ENCODE results near the gene SAP30L. TPM values are rescaled to one million over a fixed set of nuclear protein-coding genes. Genes with fewer than 3 reads are reported as not detected.

The SAP30L gene
- polyA plus RNA-seq, 1 donor (not counting 4 experiments of a cell fraction or from before 2014, with no cell fraction given) = 42.1 TPM

DNA sequence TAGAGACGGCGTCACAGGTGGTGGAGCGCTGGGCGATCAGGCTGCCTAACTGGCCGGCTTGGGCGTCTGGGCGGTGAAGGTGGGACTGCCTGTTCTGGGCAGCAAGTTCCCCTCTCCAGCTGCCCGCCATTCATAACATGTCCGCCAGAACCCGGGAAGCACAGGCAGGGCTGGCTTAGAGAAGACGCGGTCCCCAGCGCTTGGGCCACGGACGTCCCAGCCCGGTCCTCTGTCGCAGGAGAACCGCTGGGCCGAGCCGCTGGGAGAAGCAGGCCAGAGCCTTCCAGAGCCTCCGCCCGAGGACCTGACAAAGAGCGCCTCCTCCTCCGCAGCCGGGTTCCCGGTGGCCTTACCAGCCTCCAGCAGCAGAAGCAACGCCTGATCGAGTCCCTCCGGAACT lies 47.5 kb downstream of the SAP30L start:
- DNase-seq (ENCODE audit: low read depth, low spot score) (no peak), FAIRE-seq (no peak)
- Histone ChIP-seq H3K36me3 (ENCODE audit: control insufficient read depth in 2 of 2, extremely low read depth in 1 of 2, insufficient read depth in 2 of 2, low read length in 2 of 2) (no peaks in the 10 kb centered on the region), H2AFZ (ENCODE audit: control insufficient read depth, low read length) (no peak overlapping the region), H3K9ac (ENCODE audit: control insufficient read depth, extremely low read depth, insufficient read depth, low read length) (no peak overlapping the region), H3K27me3 (ENCODE audit: control insufficient read depth, extremely low read depth, insufficient read depth, low read length) (peaks cover 24% of the 10 kb centered on the region), H3K9me1 (ENCODE audit: control insufficient read depth, extremely low read depth, insufficient read depth, low read length) (no peaks in the 10 kb centered on the region), H4K20me1 (ENCODE audit: control insufficient read depth, extremely low read depth, insufficient read depth, low read length) (no peaks in the 10 kb centered on the region), H3K9me3 (ENCODE audit: control insufficient read depth, low read depth, low read length) (no peaks in the 10 kb centered on the region), H3K4me2 (ENCODE audit: control insufficient read depth, extremely low read depth, insufficient read depth, low read depth, low read length) (no peak overlapping the region), H3K79me2 (ENCODE audit: control insufficient read depth, insufficient read depth, low read length) (no peaks in the 10 kb centered on the region), H3K27ac (ENCODE audit: control insufficient read depth, insufficient read depth, low read length) (no peak overlapping the region), H3K4me1 (ENCODE audit: control insufficient read depth, extremely low read depth, insufficient read depth, low read length) (no peaks in the 10 kb centered on the region), H3K4me3 (ENCODE audit: control insufficient read depth in 2 of 3, extremely low read depth in 1 of 3, insufficient read depth in 2 of 3, low read depth in 1 of 3, low read length in 3 of 3) (no peak overlapping the region)
- TF ChIP-seq, protein P1, sequence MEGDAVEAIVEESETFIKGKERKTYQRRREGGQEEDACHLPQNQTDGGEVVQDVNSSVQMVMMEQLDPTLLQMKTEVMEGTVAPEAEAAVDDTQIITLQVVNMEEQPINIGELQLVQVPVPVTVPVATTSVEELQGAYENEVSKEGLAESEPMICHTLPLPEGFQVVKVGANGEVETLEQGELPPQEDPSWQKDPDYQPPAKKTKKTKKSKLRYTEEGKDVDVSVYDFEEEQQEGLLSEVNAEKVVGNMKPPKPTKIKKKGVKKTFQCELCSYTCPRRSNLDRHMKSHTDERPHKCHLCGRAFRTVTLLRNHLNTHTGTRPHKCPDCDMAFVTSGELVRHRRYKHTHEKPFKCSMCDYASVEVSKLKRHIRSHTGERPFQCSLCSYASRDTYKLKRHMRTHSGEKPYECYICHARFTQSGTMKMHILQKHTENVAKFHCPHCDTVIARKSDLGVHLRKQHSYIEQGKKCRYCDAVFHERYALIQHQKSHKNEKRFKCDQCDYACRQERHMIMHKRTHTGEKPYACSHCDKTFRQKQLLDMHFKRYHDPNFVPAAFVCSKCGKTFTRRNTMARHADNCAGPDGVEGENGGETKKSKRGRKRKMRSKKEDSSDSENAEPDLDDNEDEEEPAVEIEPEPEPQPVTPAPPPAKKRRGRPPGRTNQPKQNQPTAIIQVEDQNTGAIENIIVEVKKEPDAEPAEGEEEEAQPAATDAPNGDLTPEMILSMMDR (optimal IDR thresholded peaks at IDR 0.05 in 1 of 3, IDR thresholded peaks at IDR 0.05 in 1 of 3, conservative IDR thresholded peaks at IDR 0.05 in 1 of 3; ENCODE audit: extremely low read depth in 1 of 3, insufficient read depth in 2 of 3, low read length in 3 of 3) = no peak
- no peak for TF ChIP-seq EZH2 (IDR thresholded peaks at IDR 0.05; ENCODE audit: low read length)
- dilution Hi-C loops (cut with MboI; ENCODE audit: extremely low pct_ligation_motif_present, low sequenced_read_pairs) = no loop called here

DNA sequence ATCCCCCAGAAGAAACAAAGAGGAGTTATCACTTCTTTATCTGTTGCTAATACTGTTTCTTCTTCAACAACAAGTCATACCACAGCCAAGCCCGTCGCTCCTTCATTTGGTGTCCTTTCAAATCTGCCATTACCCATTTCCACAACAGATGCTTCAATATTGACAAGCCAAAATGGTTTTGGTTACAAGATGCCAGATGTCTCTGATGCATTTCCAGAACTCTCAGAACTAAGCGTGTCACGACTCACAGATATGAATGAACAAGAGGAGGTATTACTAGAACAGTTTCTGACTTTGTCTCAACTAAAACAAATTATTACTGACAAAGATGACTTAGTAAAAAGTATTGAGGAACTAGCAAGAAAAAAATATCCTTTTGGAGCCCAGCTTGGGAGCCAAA lies 48.2 kb downstream of the SAP30L start:
- DNase-seq (ENCODE audit: low read depth, low spot score) = no peak
- Histone ChIP-seq H3K27ac (ENCODE audit: control insufficient read depth, insufficient read depth, low read length) (no peak overlapping the region), H3K79me2 (ENCODE audit: control insufficient read depth, insufficient read depth, low read length) (no peaks in the 10 kb centered on the region), H4K20me1 (ENCODE audit: control insufficient read depth, extremely low read depth, insufficient read depth, low read length) (no peaks in the 10 kb centered on the region), H3K9ac (ENCODE audit: control insufficient read depth, extremely low read depth, insufficient read depth, low read length) (no peak overlapping the region), H3K4me1 (ENCODE audit: control insufficient read depth, extremely low read depth, insufficient read depth, low read length) (no peaks in the 10 kb centered on the region), H3K4me3 (ENCODE audit: control insufficient read depth in 2 of 3, extremely low read depth in 1 of 3, insufficient read depth in 2 of 3, low read depth in 1 of 3, low read length in 3 of 3) (no peak overlapping the region), H3K9me1 (ENCODE audit: control insufficient read depth, extremely low read depth, insufficient read depth, low read length) (no peaks in the 10 kb centered on the region), H2AFZ (ENCODE audit: control insufficient read depth, low read length) (no peak overlapping the region), H3K9me3 (ENCODE audit: control insufficient read depth, low read depth, low read length) (no peaks in the 10 kb centered on the region), H3K27me3 (ENCODE audit: control insufficient read depth, extremely low read depth, insufficient read depth, low read length) (peaks cover 24% of the 10 kb centered on the region), H3K4me2 (ENCODE audit: control insufficient read depth, extremely low read depth, insufficient read depth, low read depth, low read length) (no peak overlapping the region), H3K36me3 (ENCODE audit: control insufficient read depth in 2 of 2, extremely low read depth in 1 of 2, insufficient read depth in 2 of 2, low read length in 2 of 2) (no peaks in the 10 kb centered on the region)
- FAIRE-seq = no peak
- TF ChIP-seq, protein P1 (optimal IDR thresholded peaks at IDR 0.05 in 1 of 3, IDR thresholded peaks at IDR 0.05 in 1 of 3, conservative IDR thresholded peaks at IDR 0.05 in 1 of 3; ENCODE audit: extremely low read depth in 1 of 3, insufficient read depth in 2 of 3, low read length in 3 of 3) = no peak
- TF ChIP-seq EZH2 (IDR thresholded peaks at IDR 0.05; ENCODE audit: low read length) = no peak
- dilution Hi-C loops (cut with MboI; ENCODE audit: extremely low pct_ligation_motif_present, low sequenced_read_pairs) = no loop called here

Data from keratinocyte (primary cell).